NCI-H187 (cell line): ENCODE results near the gene LIPC.
"Not testable (repeated sequence)": the region's sequence is repeated elsewhere in the genome, so short reads cannot be mapped to it uniquely, and the experiment has no call there.

Experiments used
- DNase-seq, 2 experiments: peaks; one replicate each; lab custom pipeline; 2025; lab: John Stamatoyannopoulos, UW

LIPC gene

DNA sequence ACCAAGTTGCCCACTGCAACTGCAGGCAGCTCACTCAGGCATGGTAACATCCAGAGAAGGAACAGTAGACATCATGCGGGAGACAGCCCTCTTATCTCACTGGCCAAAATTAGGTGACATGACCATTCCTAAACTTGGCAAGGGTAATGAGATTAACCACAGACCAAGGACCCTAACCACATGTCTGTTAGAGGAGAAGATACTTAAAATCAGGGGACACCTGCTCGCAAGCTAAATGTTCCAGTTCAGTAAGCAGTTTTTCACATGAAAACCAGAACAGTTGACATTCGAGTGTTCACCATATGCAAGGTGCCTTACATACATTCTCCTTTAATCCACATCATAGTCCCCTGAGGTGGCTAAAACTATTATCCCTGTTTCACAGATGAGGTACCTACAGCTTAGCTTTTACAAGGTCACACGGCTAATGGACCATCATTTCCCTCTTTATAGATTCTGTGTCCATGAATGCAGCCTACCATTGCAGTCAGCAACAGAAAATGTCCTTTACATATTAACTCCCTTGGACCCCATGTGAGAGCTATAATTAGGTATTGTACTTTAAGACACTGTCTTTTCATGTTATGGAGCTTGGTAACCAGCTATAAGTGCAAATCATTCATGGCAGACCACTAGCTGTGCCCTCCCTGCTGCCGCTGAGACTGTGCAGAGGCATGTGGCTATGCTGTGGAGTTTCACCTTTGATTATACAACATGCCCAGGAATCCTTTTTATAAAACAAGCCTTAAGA is 154.1 kb downstream of the LIPC start:
- no peak for DNase-seq

DNA sequence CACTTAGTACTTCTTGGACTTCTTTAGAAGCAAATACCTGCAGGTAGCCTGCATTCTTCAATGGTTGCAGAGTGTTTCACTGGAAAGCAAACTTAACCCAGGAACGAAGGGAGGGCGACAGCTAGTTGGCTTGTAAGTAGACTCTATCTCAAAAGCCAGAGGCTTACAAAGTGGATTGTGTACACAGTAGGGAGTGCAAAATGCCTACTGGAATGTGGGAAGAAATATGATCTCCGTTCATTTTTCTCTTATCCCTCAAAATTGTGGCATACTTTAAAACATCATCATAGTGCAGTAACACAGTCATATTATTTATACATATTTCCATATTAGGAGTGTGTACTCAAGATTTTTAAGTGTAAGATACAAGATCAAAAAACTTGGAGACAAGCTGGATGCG is 155.7 kb downstream of the LIPC start:
- no peak for DNase-seq

- no peak for DNase-seq
Observed at GRCh38 chr15:58588096-58588495, 156.3 kb downstream of the LIPC start.

GRCh38 chr15:58589047-58589446 is 157.3 kb downstream of the LIPC start:
- DNase-seq = no peak

DNA sequence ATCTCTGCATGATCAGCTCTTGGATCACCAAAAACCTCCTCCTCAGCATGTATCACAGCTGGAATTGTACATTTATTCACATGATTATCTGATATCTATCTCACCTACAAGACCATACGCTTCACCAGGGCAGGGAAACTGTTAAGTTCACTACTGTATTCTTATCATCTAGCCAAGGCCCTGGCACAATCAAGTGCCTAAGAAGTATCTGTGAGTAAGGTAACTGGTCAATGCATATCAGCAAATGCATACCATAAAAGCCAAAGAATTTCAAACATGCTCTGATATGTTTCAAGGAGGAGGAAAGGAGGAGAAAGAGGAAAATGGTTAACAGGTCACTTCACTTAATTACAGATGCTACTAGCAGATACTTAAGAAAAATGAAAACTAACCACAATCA is 158.4 kb downstream of the LIPC start:
- DNase-seq = no peak

GRCh38 chr15:58590926-58591325 is 159.1 kb downstream of the LIPC start:
- no peak for DNase-seq

DNA sequence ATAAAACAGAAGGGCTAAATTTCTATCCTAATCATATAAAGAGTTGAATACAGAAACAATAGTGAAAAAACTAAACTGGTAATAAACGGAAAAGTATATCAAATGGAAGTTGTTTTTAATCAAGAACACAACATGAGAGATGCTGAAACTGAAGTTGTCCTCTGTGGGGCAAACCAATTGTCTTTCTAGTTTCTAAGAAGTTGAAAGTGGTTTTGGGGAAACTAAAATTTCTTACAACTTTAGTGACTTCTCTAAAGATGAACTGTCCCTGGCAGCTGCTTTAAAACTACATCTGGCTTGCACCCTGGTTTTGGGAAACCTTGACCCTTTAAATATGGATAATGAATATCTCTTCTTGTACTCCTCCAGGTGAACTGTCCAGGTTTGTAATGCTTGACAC is 162.1 kb downstream of the LIPC start:
- DNase-seq = no peak

DNA sequence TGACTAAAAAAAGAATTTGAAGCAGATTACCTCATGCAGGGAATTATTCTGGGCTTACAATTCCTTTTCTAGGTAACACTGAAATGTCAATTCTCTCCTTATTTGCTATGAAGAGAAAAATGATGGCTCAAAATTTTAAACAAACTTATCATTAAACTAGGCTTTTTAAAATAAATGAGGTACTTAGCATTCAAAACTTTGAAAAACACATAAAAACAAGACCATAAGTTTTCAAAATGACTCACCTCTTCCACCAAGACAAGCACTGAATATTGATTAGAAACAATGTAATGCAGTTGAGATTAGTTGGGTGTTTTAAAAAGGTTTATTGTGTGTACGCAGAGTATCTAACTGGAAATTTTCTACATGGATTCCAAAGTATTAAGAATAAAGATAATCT is 163.1 kb downstream of the LIPC start:
- no peak for DNase-seq

GRCh38 chr15:58595516-58596263 is 163.9 kb downstream of the LIPC start:
- no peak for DNase-seq

- no peak for DNase-seq
Observed at GRCh38 chr15:58597943-58598828, 166.4 kb downstream of the LIPC start.

DNA sequence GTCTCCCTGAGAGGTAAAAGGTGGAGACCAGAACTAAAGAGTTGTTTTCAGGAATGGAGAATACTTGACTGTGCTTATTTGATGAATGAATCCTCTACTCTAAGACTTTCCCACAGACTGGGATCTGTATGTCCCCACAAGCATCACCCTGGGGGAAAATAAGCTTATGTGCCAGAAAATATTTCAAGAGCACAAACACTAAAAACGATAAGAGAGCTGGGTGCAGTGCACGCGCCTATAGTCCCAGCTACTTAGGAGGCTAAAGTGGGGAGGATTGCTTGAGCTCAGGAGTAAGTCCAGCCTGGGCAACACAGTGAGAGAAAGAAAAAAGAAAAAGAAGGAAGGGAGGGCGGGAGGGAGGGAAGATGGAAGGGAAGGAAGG is 167.0 kb downstream of the LIPC start:
- DNase-seq = no peak

- DNase-seq = no peak
Observed at GRCh38 chr15:58602823-58603222, 171.0 kb downstream of the LIPC start.

DNA sequence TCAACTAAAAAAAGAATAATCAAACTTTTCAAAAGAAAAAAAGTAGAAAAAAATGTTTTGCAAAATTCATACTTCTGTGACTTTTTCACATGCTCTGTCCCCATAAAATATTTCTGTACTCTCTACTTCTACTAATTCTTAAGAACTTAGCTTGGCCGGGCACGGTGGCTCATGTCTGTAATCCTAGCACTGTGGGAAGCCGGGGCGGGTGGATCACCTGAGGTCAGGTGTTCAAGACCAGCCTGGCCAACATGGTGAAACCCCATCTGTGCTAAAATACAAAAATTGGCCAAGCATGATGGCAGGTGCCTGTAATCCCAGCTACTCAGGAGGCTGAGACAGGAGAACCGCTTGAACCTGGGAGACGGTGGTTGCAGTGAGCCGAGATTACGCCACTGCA is 172.1 kb downstream of the LIPC start:
- DNase-seq = not testable (repeated sequence)

DNA sequence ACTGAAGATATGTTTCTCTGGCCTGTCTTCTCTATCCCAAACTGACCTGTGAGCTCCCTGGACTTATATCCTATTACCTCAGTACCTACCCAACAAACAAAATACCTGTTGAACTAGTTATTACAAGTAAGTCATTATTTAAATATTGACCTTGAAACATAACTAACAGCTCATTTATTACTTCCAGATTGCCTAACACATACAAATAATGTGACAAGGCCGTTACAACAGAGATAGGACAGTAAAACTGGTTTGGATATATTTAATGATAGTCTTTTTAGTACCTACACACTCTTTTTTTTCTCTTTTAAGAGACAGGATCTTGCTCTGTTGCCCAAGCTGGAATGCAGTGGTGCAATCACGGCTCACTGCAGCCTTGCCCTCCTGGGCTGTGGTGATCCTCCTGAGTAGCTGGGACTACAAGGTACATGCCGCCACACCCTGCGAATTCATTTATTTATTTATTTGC is 172.7 kb downstream of the LIPC start:
- no peak for DNase-seq

GRCh38 chr15:58605931-58606530 is 174.2 kb downstream of the LIPC start:
- no peak for DNase-seq

- no peak for DNase-seq
Observed at GRCh38 chr15:58606577-58607080, 174.8 kb downstream of the LIPC start.

GRCh38 chr15:58608129-58608590 is 176.4 kb downstream of the LIPC start:
- no peak for DNase-seq

GRCh38 chr15:58608711-58609110 is 176.9 kb downstream of the LIPC start:
- no peak for DNase-seq

GRCh38 chr15:58611731-58612676 is 180.2 kb downstream of the LIPC start:
- DNase-seq = no peak

DNA sequence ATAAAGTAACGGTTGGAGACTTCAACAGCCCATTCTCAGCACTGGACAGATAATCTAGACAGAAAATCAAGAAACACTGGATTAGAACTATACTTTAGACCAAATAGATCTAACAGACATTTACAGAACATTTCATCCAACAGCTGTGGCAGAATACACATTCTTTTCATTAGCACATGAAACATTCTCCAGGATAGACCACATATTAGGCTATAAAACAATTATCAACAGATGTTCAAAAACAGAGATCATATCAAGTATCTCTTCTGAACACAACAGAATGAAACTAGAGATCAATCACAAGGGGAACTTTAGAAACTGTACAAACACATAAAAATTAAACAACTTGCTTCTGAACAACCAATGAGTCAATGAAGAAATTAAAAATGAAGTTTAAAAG is 184.4 kb downstream of the LIPC start:
- no peak for DNase-seq
